CD4-positive, alpha-beta T cell treated with Interleukin-1 beta for 1 hour (primary cell): ENCODE results near the gene KCNK17.

Experiments used
- DNase-seq, 2 donors: peaks; one replicate each; pipeline ENCODE4 v3.0.0-alpha.2; 2020 to 2022

KCNK17 gene

GRCh38 chr6:39266782-39267355, 47.4 kb downstream of the KCNK17 start:
- no peak for DNase-seq

DNA sequence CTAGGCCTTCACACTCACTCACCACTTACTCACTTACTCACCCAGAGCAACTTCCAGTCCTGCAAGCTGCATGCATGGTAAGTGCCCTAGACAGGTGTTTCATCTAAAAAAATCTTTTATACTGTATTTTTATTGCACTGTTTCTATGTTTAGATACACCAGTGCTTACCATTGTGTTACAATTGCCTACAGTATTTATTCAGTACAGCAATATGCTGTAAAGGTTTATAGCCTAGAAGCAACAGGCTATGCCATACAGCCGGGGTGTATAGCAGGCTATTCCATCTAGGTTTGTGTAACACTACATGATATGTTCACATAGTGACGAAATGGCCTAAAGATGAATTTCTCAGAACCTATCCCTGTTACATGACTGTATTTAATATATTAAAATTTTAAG, 47.8 kb downstream of the KCNK17 start:
- DNase-seq, result no peak

DNA sequence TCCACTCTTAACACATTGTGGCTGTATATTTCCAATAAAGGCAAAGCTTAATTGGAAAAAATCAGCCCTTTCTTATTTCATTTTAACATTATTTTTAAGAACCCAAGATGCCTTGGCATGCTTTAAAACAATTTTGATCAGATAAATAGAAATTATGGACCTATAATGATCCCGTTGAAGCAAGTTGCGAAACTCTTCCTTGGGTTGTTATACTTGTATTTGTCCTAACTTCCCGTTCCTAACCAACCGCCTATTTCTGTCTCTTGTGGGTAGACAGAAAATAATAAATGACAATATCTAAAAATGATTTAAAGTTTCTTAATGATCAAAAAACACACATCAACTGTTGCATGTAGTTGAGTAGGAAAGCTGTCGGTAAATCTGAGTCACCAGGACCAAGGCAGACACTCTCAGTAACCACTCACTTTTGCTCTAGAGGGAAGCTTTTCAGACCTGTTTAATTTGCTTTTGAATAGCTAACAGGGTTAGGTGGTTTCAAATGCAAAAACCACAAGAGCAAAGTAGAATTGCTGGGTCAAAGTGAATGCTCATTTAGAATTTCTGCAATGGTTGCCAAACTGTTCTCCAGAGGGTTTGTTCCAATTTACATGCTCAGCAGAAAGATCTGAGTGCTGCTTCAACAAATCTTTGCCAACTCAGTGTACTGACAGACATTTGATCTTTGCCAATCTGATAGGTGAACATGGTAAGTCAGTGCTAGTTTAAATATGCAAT, 50.7 kb downstream of the KCNK17 start:
- DNase-seq, result no peak

DNA sequence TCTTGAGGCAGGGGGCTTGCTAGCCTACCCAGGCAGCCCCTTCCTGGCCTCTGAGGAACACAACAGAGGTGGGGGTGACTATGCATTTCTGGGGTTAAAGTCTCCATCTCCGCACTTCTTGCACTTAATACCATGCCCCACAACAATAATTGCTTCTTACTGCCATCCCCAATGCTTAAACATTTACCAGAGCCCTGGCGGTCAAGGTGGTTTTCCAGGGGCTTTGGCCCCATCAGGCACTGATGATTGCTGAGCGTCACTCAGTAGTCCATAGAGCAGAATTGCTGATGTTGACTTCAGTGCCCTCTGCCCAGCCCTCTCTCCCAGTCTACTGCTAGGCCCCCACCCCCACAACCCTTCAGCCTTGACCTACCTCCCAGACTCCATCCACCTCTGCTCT, 52.5 kb downstream of the KCNK17 start:
- no peak for DNase-seq

GRCh38 chr6:39260953-39261352, 53.3 kb downstream of the KCNK17 start:
- DNase-seq, result no peak

- DNase-seq, result no peak
Observed at GRCh38 chr6:39260456-39260855, 53.8 kb downstream of the KCNK17 start.

DNA sequence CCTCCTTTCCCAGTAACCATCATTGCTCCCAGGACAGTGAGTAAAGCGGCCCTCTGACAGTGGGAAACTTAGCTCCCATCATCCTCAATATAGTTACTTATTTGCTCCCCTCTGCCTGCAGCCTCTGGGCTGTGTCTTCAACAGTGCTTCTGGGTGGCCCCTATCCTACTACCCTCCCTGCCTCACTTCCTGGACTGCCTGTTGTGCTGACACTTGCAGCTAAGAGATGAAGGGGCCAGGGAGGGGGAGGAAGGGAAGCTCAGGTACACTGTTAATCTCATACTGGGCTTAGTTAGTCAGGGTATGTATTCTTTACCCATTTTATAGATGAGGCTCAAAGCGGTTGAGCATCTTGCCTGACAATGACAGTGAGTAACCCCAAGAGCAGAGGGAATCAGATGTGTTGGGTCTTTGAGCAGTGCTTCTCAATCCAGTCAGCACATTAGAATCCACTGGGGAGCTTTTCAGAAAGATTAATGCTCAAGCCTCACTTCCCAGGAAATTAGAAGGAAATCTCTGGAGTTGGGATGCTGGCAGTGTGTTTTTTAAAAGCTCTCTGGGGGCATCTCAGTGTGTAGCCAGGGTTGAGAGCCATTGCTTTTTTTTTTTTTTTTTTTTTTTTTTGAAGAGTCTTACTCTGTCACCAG, 57.8 kb downstream of the KCNK17 start:
- DNase-seq, result no peak

- no peak for DNase-seq
Observed at GRCh38 chr6:39254999-39255535, 59.2 kb downstream of the KCNK17 start.

DNA sequence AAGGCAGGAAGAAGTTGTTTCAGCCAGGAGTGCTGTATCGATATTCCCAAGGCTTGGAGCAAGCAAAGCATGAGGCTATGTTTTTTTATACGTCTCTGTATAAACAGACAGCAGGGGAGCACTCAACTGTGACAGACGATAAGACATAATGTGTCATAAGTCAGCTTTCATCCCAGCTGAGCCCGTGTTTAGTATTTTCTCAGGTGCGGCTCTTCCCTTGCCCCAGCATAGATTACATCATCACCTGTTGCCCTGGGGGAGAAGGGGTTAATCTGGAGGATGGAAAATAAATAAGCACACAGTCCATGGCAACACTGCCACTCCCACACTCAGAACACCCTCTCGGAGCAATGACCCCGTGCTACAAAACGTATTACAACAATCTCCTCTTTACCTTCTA, 62.8 kb downstream of the KCNK17 start:
- DNase-seq, result no peak

GRCh38 chr6:39250507-39250906, 63.7 kb downstream of the KCNK17 start:
- no peak for DNase-seq

- DNase-seq, result no peak
Observed at GRCh38 chr6:39249278-39249677, 64.9 kb downstream of the KCNK17 start.
